HG03064 (cell line): Measurements from ENCODE around the gene GOLIM4.
"Not testable (repeated sequence)": the region's sequence is repeated elsewhere in the genome, so short reads cannot be mapped to it uniquely, and the experiment has no call there.

Source experiments
- ATAC-seq: cut with Tn5 transposase; IDR thresholded peaks from one replicate; pipeline ENCODE4 v1.9.1; 2021; ENCODE audit warnings: low read depth; ENCODE audit not compliant: unreplicated experiment

Gene GOLIM4

GRCh38 chr3:168095611-168096209 lies at the start of gene GOLIM4:
TSS of gene GOLIM4 (minus strand) at chr3:168095924. CDS start at chr3:168095285, 639 bp downstream.
- ATAC-seq = peak; percentile 83

- ATAC-seq = no peak
These were observed 45.8 kb upstream of the GOLIM4 start for GRCh38 chr3:168141405-168141998.

- no peak for ATAC-seq
These were observed 44.2 kb upstream of the GOLIM4 start for GRCh38 chr3:168139947-168140346.

GRCh38 chr3:168138421-168138820 lies 42.7 kb upstream of the GOLIM4 start:
- no peak for ATAC-seq

- ATAC-seq = peak; percentile 87
These were observed 39.2 kb upstream of the GOLIM4 start for GRCh38 chr3:168134931-168135330.

GRCh38 chr3:168130250-168130649 lies 34.5 kb upstream of the GOLIM4 start:
- ATAC-seq = not testable (repeated sequence)

GRCh38 chr3:168128463-168128862 lies 32.7 kb upstream of the GOLIM4 start:
- not testable (repeated sequence) for ATAC-seq

GRCh38 chr3:168127466-168127865 lies 31.7 kb upstream of the GOLIM4 start:
- ATAC-seq = no peak

- no peak for ATAC-seq
These were observed 29.1 kb upstream of the GOLIM4 start for GRCh38 chr3:168124791-168125190.

GRCh38 chr3:168124291-168124690 lies 28.6 kb upstream of the GOLIM4 start:
- ATAC-seq = no peak

GRCh38 chr3:168123201-168124176 lies 27.8 kb upstream of the GOLIM4 start:
- ATAC-seq = no peak

GRCh38 chr3:168121184-168122017 lies 25.7 kb upstream of the GOLIM4 start:
- no peak for ATAC-seq

- ATAC-seq = no peak
These were observed 22.2 kb upstream of the GOLIM4 start for GRCh38 chr3:168117853-168118313.

GRCh38 chr3:168117059-168117458 lies 21.3 kb upstream of the GOLIM4 start:
- ATAC-seq = no peak

- no peak for ATAC-seq
These were observed 20.6 kb upstream of the GOLIM4 start for GRCh38 chr3:168116279-168116678.

- ATAC-seq = no peak
These were observed 18.1 kb upstream of the GOLIM4 start for GRCh38 chr3:168113848-168114247.

- no peak for ATAC-seq
These were observed 17.2 kb upstream of the GOLIM4 start for GRCh38 chr3:168112894-168113293.

GRCh38 chr3:168104361-168104760 lies 8.6 kb upstream of the GOLIM4 start:
- ATAC-seq = no peak

GRCh38 chr3:168102735-168103410 lies 7.1 kb upstream of the GOLIM4 start:
- ATAC-seq = no peak
